Measurements from ENCODE around the gene PROZ.

DNA sequence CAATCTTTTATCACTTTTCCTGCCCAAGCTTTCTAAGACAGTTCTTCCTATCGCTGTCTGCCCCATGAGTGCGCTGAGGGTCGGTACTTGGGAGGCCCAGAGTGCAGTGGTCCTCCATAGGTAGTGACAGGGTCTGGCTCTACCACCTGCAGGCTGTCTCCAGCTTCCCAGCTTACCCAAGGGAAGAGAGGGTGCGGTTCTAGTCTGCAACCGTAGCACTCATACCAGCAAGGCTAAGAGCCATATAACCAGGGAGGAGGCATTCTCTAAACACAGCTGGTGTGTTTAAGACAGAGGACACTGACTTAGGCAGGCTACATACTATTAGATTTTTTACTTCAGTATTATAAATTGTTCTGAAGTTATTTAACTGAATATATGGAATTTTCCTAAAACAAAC, 8.2 kb downstream of the PROZ start:
- TF ChIP-seq, protein P1, sequence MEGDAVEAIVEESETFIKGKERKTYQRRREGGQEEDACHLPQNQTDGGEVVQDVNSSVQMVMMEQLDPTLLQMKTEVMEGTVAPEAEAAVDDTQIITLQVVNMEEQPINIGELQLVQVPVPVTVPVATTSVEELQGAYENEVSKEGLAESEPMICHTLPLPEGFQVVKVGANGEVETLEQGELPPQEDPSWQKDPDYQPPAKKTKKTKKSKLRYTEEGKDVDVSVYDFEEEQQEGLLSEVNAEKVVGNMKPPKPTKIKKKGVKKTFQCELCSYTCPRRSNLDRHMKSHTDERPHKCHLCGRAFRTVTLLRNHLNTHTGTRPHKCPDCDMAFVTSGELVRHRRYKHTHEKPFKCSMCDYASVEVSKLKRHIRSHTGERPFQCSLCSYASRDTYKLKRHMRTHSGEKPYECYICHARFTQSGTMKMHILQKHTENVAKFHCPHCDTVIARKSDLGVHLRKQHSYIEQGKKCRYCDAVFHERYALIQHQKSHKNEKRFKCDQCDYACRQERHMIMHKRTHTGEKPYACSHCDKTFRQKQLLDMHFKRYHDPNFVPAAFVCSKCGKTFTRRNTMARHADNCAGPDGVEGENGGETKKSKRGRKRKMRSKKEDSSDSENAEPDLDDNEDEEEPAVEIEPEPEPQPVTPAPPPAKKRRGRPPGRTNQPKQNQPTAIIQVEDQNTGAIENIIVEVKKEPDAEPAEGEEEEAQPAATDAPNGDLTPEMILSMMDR (optimal IDR thresholded peaks at IDR 0.05 in 1 of 3, IDR thresholded peaks at IDR 0.05 in 1 of 3, conservative IDR thresholded peaks at IDR 0.05 in 1 of 3; ENCODE audit: extremely low read depth in 1 of 3, insufficient read depth in 2 of 3, low read length in 3 of 3), result no peak
- no peak for TF ChIP-seq EZH2 (IDR thresholded peaks at IDR 0.05; ENCODE audit: low read length)
